ENCODE measurements around the gene WNK2.

WNK2 gene

DNA sequence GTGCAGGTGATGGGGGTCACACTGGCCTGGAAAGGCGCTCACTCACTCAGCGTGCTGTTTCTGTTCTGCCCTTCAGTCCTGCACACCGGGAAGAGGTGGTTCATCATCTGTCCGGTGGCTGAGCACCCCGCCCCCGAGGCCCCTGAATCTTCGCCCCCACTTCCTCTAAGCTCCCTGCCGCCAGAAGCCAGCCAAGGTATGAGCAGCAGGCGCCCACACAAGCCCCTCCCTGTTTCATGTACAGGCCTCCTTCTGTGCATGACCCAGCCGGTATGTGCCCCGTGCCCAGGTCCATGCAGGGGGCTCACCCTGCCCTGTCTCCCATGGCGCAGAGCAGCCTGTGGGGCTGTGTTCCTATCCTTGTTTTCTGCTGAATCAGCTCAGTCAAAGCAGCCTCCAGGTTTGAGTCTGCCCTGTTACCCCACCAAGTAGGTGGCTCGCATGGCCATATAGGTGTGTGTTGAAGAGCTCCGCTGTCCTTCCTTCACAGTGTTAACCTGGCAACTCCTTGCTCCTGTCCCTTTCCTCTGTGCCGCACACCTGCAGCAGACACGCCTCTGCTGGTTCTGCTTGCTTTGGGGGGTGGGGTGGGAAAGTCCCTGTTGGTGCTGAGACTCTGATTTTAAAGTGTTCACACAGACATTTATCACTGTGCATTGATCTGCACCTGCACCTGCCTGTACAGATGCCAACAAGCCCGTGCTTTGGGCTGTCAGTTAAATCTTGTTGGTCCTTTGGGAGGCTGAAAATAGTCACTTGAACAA is 84.8 kb downstream of the WNK2 start:
- H3K27me3 ChIP-seq (ENCODE audit: low read depth): no peaks in the 10 kb centered on the region
- no peaks in the 10 kb centered on the region for H3K4me1 ChIP-seq
- in situ Hi-C loops (cut with MboI; ENCODE audit: low sequenced_read_pairs): no loop called here
- no peak for DNase-seq (ENCODE audit: low spot score in 2 of 2)
- H3K4me3 ChIP-seq: no peak overlapping the region
- peaks cover 29% of the 10 kb centered on the region for H3K36me3 ChIP-seq (replicated peaks)
- no peaks in the 10 kb centered on the region for H3K9me3 ChIP-seq

DNA sequence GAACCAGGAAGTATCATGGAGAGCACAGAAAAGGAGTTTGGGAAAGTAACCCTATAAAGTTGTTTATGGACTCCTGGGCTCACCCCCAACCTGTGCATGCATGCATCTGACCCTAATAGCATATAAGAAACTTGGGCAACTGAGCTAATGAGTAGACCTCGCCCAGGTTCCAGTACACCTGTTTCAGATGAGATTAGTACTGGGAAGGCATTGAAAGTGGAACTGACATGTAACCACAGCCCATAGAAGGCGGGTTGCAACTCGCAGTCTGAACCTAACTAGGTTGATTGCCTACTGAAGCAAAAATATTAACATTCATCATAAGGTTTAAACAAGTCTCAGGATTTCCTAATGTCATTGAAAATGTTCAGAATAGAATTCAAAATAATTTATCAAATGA is 87.0 kb downstream of the WNK2 start:
- H3K9me3 ChIP-seq: no peaks in the 10 kb centered on the region
- H3K27me3 ChIP-seq (ENCODE audit: low read depth): no peaks in the 10 kb centered on the region
- DNase-seq (ENCODE audit: low spot score in 2 of 2): no peak
- in situ Hi-C loops (cut with MboI; ENCODE audit: low sequenced_read_pairs): no loop called here
- H3K36me3 ChIP-seq (replicated peaks): peaks cover 24% of the 10 kb centered on the region
- H3K4me1 ChIP-seq: no peaks in the 10 kb centered on the region
- H3K4me3 ChIP-seq: no peak overlapping the region

DNA sequence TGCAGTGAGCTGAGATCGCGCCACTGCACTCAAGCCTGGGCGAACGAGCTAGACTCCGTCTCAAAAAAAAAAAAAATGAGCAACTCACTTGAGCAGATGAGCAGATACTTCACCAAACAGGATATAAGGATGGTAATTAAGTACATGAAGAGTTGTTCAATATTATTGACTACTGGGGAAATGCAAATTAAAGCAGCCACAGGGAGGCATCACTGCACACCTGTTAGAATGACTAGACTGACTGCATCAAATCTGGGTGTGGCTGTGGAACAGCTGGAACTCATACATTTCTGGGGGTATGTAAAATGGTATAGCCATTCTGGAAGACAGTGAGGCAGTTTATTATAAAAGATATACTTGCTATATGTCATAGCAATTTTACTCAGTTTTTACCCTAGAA is 93.0 kb downstream of the WNK2 start:
- no peaks in the 10 kb centered on the region for H3K9me3 ChIP-seq
- H3K4me3 ChIP-seq: no peak overlapping the region
- peaks cover 7% of the 10 kb centered on the region; the same call in 1 of the 2 replicates for H3K4me1 ChIP-seq
- in situ Hi-C loops (cut with MboI; ENCODE audit: low sequenced_read_pairs): no loop called here
- no peak for DNase-seq (ENCODE audit: low spot score in 2 of 2)
- H3K27me3 ChIP-seq (ENCODE audit: low read depth): no peaks in the 10 kb centered on the region
- H3K36me3 ChIP-seq (replicated peaks): peaks cover 11% of the 10 kb centered on the region

DNA sequence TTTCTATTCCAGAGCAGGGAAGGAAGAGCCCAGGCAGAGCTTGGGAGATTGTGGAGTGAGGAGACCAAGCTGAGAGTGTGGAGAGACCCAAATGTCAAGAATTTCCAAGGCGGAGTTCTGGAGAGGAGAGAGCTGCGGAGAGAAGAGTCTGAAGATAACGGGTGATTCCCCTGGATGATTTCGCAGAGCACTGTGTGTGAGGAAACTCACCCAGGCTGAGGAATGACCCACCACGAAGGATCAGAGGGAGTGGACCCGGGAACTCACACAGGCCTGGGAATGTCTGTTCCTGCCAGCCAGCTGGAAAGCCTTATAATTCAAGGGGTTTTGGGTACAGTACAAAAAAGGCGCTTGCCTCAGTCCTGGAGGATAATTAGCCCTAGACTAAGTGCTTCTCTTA is 94.2 kb downstream of the WNK2 start:
- in situ Hi-C loops (cut with MboI; ENCODE audit: low sequenced_read_pairs): no loop called here
- peaks cover 10% of the 10 kb centered on the region for H3K36me3 ChIP-seq (replicated peaks)

DNA sequence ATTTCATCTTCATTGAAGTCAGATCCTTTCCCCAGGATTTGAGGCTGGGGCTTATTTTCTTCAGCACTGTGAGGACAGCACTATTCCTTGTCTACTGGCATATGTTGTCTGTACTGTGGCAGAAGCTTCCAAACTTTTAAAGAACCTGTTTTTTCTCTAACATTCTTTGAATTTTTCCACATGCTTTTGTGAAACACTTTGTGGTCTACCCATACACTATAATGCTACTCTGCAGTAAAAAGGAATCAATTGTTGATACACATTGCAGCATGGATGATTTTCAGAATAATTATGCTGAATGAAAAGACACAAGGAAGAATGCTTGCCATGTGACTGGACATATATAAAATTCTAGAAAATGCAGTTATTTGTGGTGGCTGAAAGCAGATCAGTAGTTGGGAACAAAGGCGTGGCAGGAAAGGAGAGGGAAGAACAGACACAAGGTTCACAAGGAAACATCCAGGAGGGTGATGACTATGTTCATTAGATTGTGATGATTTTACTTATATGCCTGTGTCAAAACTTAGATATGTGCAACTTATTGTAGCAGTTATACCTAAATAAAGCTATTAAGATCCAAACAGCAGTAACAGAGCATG is 96.8 kb downstream of the WNK2 start:
- no peak overlapping the region for H3K4me3 ChIP-seq

More for the DNA sequence above, 94.2 kb downstream of the WNK2 start:
- H3K4me3 ChIP-seq: no peak overlapping the region
- peaks cover 7% of the 10 kb centered on the region; the same call in 1 of the 2 replicates for H3K4me1 ChIP-seq
- no peaks in the 10 kb centered on the region for H3K9me3 ChIP-seq
- H3K27me3 ChIP-seq (ENCODE audit: low read depth): no peaks in the 10 kb centered on the region
- DNase-seq (ENCODE audit: low spot score in 2 of 2): no peak

DNA sequence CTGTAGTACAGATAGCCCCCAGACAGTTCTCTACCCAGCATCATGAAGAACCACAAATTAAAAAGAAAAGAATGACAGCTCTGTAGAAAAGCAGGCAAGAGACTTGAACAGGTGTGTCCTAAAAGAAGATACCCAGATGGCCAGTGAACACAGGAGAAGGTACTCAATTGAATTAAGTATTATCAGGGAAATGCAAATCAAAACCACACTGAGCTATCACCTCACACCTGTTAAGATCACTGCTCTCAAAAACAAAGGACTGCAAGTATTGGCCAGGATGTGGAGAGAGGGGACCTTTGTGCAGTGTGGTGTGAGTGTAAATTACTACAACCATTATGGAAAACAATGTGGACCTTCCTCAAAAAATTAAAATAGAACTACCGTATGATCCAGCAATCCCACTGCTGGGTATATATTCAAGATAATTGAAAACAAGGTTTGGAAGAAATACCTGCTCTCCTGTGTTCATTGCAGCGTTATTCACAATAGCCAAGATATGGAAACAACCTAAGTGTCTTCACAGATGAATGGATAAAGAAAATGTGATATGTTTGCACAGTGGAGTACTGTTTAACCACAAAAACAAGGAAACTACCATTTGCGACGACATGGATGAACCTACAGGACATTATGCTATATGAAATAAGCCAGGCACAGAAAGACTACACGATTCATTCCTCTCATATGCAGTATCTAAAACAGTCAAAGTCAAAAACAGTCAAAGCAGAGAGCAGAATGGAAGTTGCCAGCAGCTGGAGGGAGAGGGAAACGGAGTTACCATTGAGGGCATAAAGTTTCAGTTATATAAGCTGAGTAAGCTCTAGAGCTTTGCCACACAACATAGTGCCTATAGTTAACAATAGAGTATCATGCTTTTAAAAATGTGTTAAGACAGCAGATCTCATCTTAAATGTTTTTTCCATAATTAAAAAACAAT is 102.6 kb downstream of the WNK2 start:
- no peaks in the 10 kb centered on the region for H3K36me3 ChIP-seq (replicated peaks)
- H3K4me3 ChIP-seq: no peak overlapping the region
- no peaks in the 10 kb centered on the region for H3K9me3 ChIP-seq
- no peaks in the 10 kb centered on the region for H3K27me3 ChIP-seq (ENCODE audit: low read depth)
- DNase-seq (ENCODE audit: low spot score in 2 of 2): no peak
- no peaks in the 10 kb centered on the region for H3K4me1 ChIP-seq
- in situ Hi-C loops (cut with MboI; ENCODE audit: low sequenced_read_pairs): no loop called here

More for the DNA sequence above, 96.8 kb downstream of the WNK2 start:
- Histone ChIP-seq H3K27me3 (ENCODE audit: low read depth) (no peaks in the 10 kb centered on the region), H3K4me1 (peaks cover 7% of the 10 kb centered on the region; the same call in 1 of the 2 replicates), H3K9me3 (no peaks in the 10 kb centered on the region), H3K36me3 (replicated peaks) (peaks cover 10% of the 10 kb centered on the region)
- in situ Hi-C loops (cut with MboI; ENCODE audit: low sequenced_read_pairs): no loop called here
- peak; percentile 3 to 7 for DNase-seq (ENCODE audit: low spot score in 2 of 2)

DNA sequence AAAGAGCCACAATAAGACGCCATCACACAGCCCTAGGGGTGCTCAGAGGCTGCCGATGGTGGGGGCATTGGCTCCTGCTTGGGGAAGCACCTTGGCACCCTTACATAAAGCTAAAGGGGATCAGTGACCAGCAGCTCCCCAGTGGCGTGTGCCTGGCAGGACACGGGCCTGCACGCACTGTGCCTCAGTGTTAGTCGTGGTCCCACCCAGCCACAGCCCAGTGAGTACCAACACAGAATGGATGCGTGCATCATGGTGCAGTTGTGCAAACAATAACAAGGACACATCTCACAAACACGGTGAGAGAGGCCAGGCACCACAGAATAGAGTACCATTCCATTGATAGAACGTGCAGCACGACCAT is 103.2 kb downstream of the WNK2 start:
- Histone ChIP-seq H3K4me1 (no peaks in the 10 kb centered on the region), H3K36me3 (replicated peaks) (no peaks in the 10 kb centered on the region), H3K4me3 (no peak overlapping the region)

DNA sequence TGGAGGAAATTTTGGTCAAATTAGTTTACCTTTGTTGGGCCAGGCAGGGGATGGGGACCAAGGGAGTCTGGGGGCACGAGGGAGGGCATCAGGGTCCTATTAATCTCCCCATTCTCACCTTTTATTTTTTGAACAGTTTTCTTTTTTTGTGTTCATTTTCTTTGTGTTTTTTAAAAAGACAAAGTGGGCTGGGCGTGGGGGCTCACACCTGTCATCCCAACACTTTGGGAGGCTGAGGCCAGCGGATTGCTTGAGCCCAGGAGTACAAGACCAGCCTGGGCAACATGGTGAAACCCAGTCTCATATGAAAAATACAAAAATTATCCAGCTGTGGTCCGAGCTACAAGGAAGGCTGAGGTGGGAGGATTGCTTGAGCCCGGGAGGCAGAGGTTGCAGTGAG is 103.7 kb downstream of the WNK2 start:
- Histone ChIP-seq H3K4me1 (no peaks in the 10 kb centered on the region), H3K4me3 (no peak overlapping the region), H3K36me3 (replicated peaks) (no peaks in the 10 kb centered on the region), H3K27me3 (ENCODE audit: low read depth) (no peaks in the 10 kb centered on the region), H3K9me3 (no peaks in the 10 kb centered on the region)
- in situ Hi-C loops (cut with MboI; ENCODE audit: low sequenced_read_pairs): no loop called here
- no peak for DNase-seq (ENCODE audit: low spot score in 2 of 2)

More for the DNA sequence above, 103.2 kb downstream of the WNK2 start:
- Histone ChIP-seq H3K27me3 (ENCODE audit: low read depth) (no peaks in the 10 kb centered on the region), H3K9me3 (no peaks in the 10 kb centered on the region)
- in situ Hi-C loops (cut with MboI; ENCODE audit: low sequenced_read_pairs): no loop called here
- DNase-seq (ENCODE audit: low spot score in 2 of 2): peak in 1 of 2 experiments; percentile 4

DNA sequence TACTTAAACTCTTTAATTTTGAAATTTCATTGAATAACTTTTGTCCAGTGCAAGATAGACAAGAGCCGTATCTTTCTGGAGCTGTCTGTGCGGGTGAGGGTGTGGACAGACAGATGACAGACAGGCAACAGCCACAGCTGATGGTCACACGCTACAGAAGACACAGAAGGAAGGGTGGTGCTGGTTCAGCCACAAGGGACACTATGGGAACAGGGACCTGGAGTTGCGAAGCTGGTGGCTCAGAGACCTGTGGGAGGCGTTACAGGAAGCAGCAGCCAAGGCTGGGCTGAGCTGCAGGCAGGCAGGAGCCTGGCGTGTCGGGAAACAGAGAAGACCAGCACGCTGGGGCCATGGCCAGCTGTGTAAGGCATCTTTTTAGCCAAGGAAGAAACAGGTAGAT is 104.4 kb downstream of the WNK2 start:
- Histone ChIP-seq H3K4me3 (no peak overlapping the region), H3K36me3 (replicated peaks) (no peaks in the 10 kb centered on the region), H3K9me3 (no peaks in the 10 kb centered on the region), H3K4me1 (no peaks in the 10 kb centered on the region), H3K27me3 (ENCODE audit: low read depth) (no peaks in the 10 kb centered on the region)
- no peak for DNase-seq (ENCODE audit: low spot score in 2 of 2)
- in situ Hi-C loops (cut with MboI; ENCODE audit: low sequenced_read_pairs): no loop called here

DNA sequence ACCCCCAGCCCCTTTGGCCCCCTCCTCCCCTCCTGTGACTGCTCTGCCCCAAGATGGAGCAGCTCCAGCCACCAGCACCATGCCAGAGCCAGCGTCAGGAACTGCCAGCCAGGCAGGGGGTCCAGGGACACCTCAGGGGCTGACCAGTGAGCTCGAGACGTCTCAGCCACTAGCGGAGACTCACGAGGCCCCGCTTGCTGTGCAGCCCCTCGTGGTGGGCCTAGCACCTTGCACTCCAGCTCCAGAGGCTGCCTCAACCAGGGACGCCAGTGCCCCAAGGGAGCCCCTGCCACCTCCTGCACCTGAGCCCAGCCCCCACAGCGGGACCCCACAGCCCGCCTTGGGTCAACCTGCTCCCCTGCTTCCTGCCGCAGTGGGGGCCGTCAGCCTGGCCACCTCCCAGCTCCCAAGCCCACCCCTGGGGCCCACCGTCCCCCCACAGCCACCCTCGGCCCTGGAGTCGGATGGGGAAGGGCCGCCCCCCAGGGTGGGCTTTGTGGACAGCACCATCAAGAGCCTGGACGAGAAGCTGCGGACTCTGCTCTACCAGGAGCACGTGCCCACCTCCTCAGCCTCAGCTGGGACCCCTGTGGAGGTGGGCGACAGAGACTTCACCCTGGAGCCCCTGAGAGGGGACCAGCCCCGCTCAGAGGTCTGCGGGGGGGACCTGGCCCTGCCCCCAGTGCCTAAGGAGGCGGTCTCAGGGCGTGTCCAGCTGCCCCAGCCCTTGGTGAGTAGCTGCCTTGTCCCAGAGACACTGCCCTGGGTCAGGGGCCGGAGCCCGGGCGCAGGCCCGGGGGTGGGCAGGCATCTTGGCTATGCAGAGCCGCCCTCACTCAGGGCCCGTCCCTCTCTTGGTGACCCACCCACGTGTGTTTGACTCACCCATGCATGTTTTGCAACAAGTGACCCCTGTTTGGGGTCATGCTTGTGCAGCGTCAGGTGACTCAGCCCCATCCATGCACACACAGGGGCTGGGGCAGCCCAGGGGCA is 105.2 kb downstream of the WNK2 start:
- Histone ChIP-seq H3K27me3 (ENCODE audit: low read depth) (no peaks in the 10 kb centered on the region), H3K9me3 (no peaks in the 10 kb centered on the region), H3K4me1 (no peaks in the 10 kb centered on the region), H3K4me3 (no peak overlapping the region), H3K36me3 (replicated peaks) (no peaks in the 10 kb centered on the region)
- in situ Hi-C loops (cut with MboI; ENCODE audit: low sequenced_read_pairs): no loop called here
- no peak for DNase-seq (ENCODE audit: low spot score in 2 of 2)

DNA sequence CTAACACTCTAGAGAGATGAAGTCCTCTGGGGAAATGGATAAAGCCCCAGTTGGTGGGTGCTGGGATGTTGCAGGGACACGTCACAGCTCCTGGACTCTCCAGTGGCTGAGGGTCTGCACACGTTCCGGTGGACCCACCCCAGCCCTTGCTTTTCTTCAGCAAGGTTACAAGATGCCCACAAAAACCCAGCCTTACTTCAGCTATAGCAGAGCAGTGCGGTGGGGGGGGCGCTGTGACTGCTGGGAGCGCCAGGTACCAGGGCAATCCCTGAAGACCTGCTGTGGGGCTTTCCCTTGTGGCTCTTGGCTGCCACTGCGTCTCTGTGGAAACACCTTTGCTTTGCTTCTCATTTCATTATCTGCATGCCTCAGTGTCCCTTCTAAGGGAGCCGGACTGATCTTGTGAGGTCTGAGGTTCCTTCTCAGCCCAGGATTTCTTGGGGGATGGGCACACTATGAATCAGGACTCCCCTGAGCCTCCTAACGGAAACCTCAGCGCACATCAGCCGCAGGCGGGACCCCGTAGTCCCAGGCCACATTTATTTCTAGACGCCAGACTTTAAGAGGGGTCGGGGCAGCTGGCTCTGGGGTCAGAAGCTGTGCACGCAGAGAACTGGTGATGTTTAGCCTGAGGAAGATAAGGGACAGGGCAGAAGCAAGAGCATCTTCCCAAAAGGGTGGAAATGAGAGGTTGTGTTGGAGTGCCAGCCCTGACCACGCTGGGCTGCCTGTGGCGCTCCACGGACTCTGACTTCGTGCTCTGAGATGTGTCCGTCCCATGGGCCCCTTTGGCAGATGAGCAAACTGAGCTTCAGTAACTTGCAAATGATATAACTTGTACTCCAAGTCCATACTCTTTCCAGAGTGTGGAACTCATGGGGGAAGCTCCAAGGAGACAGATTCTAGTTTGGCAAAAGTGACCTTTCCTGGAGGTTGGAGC is 106.8 kb downstream of the WNK2 start:
- H3K4me3 ChIP-seq: no peak overlapping the region
- peak in 1 of 2 experiments; percentile 9 for DNase-seq (ENCODE audit: low spot score in 2 of 2)
- in situ Hi-C loops (cut with MboI; ENCODE audit: low sequenced_read_pairs): no loop called here

DNA sequence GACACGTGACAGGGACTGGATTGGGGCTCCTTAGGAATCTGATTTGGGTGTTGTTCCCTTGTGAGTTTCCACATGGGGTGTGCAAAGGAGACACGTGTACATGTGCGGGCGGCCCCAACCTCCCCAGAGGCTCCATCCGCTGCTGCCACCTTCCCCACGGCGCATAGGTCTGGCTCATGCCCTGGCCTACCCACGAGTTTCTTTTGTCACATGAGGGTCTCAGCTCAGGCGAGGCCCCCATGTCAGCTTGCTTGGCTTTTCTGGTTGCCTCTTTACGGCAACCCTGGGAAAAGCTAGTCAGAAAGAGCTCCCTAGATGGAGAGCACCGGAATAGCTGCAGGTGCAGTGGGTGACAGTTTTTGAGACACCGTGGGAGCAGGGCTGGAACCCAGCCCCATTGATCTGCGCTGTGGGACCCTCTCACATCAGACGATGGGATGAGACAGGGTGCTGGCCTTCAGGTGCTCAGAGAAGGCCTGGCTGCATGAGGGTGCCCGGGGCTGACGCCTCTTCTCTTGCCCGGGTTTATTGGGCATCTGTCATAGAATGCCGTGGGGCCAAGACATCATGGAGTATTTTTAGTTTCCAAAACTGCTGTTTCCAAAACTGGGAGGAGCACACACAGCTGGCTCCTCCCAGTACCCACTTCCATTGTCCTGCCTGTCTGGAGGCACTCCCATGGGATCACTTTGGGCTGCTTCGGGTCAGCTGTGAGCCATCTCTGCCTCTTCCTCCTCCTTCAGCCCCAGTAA is 107.8 kb downstream of the WNK2 start:
- Histone ChIP-seq H3K4me3 (no peak overlapping the region), H3K36me3 (replicated peaks) (no peaks in the 10 kb centered on the region), H3K9me3 (no peaks in the 10 kb centered on the region), H3K27me3 (ENCODE audit: low read depth) (no peaks in the 10 kb centered on the region), H3K4me1 (no peaks in the 10 kb centered on the region)
- DNase-seq (ENCODE audit: low spot score in 2 of 2): no peak
- in situ Hi-C loops (cut with MboI; ENCODE audit: low sequenced_read_pairs): no loop called here

More for the DNA sequence above, 106.8 kb downstream of the WNK2 start:
- Histone ChIP-seq H3K9me3 (no peaks in the 10 kb centered on the region), H3K36me3 (replicated peaks) (no peaks in the 10 kb centered on the region), H3K4me1 (no peaks in the 10 kb centered on the region), H3K27me3 (ENCODE audit: low read depth) (no peaks in the 10 kb centered on the region)
